ENCODE data around the gene OST4.

The OST4 gene

DNA sequence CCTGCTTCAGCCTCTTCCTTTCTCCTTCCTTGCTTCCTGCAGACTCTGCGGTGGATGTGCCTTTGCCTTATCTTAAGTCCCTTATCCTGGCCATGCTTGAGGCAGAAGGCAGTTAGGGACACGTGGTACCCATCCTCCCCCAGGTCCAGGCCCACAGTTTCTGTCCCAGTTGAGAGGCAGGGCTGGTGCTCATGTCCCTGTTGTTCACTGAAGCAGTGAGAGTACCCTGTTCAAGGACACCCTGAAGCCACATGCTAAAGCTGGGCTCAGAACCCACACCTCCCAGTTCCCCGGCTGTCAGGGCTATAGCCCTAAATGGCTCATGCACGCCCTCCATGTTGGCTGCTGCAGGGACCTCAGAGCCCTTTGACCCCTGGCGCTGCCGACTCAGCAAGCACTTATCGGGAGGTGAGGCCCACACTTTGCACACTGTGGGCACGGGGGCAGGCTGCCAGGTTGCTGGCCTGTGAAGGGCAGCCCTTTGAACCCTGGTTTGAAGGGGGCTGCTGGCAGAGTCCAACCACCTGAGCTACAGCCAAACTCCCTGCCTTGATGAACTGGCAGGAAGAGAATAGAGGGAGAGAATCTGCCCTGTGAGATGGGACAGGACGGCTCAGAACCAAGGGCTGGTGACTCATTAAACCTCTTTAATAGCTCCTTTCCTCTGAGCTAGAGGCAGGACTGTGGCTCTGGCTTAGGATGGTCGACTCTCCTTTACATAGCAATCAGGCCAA lies 21.4 kb upstream of the OST4 start:
- no peak for DNase-seq

DNA sequence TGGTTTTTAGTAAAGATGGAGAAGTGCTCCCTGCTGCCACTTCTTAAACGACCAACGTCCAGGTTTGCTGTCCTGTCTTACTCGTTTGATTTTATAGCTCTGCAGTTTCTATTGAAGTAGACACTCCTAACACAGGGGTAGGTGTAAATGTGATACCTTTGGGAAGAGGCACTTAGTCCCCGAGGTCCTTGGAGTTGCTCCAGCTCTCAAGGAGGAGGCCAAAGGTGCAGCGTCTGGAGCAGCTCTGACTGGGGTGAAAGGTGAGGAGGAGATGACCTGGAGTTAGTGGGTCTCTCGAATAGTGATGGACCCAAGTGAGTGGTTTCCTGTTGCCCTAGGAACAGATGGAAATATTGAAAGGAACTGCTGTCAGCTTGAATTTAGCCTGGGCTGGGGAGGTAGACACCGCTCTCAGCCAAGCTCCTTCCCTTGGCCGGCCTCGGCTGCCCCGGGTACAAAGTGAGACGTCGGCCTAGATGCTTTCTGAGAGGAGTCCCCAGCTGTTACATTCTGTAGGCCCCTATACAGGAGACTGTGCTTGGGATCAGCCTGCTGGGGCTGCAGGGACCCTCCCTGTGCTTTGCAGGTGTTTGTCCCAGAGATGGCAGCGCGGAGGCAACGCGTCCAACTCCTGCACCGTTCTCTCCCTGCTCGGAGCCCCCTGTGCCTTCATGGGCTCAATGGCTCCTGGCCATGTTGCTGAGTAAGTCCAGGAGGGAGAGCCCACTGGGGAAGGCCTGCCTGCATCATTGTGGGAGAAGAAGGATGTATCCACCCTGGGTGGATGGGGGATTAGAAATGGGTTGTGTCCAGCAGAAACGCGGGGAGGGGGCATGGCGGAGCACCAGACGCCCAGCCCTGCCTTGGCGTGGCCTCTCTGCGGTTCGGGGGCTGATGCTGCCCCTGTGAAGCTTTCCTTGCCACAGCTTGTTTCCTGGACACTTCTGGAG lies 20.6 kb upstream of the OST4 start:
- DNase-seq, result no peak

GRCh38 chr2:27089111-27089954 lies 17.9 kb upstream of the OST4 start:
- no peak for DNase-seq

DNA sequence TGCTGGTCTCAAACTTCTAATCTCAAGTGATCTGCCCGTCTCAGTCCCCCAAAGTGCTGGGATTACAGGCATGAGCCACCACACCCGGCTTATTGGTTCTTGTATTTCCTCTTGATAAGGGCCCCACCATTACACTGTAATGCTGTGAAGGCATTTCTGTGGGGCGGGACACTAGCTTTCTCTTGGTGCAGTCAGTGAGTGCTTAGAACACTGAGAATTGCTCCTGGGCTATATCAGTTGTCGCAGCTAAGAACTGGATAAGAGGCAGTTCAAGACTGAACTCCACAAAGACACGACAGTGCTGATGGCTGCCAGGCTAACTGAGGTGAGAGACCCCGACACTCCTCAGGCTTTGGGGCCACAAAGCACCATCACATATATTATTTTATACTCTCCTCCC lies 17.2 kb upstream of the OST4 start:
- no peak for DNase-seq

- no peak for DNase-seq
These were observed 16.5 kb upstream of the OST4 start for GRCh38 chr2:27087823-27088410.

DNA sequence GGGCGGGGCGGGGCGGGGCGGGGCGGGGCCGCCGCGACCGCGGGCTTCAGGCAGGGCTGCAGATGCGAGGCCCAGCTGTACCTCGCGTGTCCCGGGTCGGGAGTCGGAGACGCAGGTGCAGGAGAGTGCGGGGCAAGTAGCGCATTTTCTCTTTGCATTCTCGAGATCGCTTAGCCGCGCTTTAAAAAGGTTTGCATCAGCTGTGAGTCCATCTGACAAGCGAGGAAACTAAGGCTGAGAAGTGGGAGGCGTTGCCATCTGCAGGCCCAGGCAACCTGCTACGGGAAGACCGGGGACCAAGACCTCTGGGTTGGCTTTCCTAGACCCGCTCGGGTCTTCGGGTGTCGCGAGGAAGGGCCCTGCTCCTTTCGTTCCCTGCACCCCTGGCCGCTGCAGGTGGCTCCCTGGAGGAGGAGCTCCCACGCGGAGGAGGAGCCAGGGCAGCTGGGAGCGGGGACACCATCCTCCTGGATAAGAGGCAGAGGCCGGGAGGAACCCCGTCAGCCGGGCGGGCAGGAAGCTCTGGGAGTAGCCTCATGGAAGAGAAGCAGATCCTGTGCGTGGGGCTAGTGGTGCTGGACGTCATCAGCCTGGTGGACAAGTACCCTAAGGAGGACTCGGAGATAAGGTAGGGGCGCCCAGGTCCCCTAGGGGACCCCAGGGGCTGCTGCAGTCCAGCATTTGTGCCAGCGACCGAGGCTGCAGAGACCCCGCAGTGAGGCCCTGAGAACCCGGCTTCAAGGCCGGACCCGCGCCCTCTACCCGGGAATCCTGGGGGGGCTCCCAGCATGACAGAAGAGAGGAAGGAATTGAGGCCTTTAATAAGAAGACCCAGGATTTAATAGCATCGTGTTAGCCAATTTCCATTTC lies 15.5 kb upstream of the OST4 start, which contains the start of gene KHK:
Gene KHK (plus strand): TSS at position 49 of the 870 bp plus-strand sequence. CDS start 488 bp downstream, at position 537.
- no peak for DNase-seq

DNA sequence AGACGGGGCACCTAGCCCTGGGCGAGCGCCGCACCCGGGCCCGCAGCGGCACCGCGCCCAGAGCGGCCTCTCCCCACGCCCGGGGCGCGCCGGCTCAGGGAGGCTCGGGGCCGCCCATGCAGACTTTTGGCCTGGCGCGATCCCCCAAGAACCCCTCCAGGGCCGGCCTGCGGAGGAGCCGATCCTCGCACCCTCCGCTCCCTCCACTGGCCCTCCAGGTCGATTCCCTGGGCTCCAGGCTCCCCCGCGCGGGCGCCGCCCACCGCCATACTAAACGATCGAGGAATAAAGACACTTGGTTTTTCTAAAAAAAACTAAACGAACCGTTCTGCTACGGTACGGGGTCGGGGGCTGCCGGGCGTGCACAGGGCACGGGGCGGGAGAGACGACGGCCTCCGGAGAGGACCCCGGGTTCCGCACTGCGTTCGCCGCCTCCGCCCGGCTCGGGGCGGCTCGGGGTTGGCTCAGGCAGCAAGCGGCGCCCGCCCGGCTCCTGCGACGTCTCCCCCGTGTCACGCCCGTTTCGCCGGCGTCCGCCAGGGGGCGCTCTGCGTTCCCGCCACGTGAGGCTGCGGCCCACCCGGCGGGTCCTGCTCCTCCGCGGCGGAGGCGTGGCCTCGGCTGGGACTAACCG lies 14.8 kb upstream of the OST4 start:
- peak; percentile 94 for DNase-seq

DNA sequence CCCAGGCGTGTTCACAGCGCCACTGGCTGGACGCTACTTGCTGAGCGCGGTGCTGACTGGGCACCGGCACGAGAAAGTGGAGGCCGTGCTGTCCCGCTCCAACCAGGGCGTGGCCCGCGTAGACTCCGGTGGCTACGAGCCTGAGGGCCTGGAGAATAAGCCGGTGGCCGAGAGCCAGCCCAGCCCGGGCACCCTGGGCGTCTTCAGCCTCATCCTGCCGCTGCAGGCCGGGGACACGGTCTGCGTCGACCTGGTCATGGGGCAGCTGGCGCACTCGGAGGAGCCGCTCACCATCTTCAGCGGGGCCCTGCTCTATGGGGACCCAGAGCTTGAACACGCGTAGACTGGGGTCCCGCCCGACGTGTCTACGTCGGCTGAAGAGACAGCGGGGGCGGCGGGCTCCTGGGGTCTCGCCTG lies 14.2 kb upstream of the OST4 start:
- peak; percentile 16 for DNase-seq

DNA sequence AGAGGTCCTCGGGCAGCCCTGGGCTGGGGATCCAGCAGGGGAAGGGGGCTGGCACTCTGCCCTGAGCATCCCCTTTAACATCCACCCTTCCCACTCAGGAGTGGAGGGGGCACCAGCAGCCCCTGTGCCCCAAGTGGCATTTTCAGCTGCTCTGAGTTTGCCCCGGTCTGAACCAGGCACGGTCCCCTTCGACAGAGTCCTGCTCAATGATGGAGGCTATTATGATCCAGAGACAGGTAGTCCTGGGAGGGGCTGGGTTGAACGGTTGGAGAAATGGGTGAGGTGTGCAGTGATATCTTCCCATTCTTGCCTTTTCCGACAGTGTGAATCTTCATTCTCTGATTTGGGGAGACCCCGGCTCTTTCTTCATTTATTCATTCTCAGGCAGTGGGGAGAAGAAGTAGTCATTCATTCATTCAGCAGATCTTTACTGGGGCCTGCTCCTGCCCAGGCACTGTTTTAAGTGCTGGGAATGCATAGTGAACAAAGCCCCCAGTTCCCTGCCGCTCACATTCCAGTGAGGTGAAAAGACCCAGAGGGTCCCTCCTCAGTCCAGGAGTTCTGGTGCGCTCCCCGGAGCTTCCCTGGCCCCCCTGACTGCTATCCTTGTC lies 13.7 kb upstream of the OST4 start:
- DNase-seq, result no peak

GRCh38 chr2:27084297-27085061 lies 13.0 kb upstream of the OST4 start:
- DNase-seq, result no peak

DNA sequence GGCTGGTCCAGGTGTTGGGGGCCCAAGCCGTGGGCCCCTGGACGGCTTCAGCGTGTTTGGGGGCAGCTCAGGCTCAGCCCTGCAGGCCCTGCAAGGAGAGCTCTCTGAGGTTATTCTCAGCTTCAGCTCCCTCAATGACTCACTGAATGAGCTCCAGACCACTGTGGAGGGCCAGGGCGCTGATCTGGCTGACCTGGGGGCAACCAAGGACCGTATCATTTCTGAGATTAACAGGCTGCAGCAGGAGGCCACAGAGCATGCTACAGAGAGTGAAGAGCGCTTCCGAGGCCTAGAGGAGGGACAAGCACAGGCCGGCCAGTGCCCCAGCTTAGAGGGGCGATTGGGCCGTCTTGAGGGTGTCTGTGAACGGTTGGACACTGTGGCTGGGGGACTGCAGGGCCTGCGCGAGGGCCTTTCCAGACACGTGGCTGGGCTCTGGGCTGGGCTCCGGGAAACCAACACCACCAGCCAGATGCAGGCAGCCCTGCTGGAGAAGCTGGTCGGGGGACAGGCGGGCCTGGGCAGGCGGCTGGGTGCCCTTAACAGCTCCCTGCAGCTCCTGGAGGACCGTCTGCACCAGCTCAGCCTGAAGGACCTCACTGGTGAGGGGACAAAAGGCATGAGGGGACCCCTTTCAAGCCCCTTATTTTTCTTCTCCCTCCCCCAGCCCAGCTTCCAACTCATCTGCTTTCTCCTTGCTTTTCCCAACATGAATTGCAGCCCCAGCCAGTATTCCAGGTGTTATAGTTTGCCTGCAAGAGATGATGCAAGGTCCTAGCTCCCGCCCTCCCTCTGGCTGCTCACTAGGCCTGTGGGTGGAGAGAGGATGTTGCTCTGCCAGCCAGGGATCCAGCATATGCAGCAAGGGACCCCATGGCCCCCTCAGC lies 12.2 kb upstream of the OST4 start:
- no peak for DNase-seq

DNA sequence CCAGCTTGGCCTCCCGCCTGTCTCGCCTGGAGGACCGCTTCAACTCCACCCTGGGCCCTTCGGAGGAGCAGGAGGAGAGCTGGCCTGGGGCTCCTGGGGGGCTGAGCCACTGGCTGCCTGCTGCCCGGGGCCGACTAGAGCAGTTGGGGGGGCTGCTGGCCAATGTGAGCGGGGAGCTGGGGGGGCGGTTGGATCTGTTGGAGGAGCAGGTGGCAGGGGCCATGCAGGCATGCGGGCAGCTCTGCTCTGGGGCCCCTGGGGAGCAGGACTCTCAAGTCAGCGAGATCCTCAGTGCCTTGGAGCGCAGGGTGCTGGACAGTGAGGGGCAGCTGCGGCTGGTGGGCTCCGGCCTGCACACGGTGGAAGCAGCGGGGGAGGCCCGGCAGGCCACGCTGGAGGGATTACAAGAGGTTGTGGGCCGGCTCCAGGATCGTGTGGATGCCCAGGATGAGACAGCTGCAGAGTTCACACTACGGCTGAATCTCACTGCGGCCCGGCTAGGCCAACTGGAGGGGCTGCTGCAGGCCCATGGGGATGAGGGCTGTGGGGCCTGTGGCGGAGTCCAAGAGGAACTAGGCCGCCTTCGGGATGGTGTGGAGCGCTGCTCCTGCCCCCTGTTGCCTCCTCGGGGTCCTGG lies 11.4 kb upstream of the OST4 start:
- DNase-seq, result no peak

- DNase-seq, result no peak
These were observed 10.7 kb upstream of the OST4 start for GRCh38 chr2:27081984-27082772.

DNA sequence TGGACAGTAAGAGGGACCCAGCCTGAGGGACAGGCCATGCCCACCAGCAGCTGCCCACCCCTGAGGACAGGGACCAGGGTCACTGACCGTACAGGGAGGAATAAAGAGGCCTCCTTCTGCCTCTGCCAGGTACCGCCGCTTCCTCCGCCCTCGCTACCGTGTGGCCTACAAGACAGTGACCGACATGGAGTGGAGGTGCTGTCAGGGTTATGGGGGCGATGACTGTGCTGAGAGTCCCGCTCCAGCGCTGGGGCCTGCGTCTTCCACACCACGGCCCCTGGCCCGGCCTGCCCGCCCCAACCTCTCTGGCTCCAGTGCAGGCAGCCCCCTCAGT lies 9.1 kb upstream of the OST4 start:
- no peak for DNase-seq

DNA sequence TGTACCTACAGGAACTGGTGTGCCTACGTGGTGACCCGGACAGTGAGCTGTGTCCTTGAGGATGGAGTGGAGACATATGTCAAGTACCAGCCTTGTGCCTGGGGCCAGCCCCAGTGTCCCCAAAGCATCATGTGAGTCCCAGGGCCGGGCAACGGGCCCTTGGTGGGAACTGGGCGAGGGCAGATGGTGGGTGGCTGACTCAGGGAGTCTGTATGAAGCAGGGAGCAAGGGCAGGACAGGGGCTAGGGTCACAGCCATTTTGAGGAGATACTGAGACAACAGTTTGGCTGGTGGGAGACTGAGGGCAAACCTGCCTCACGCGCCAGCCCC lies 8.7 kb upstream of the OST4 start:
- no peak for DNase-seq

- DNase-seq, result no peak
These were observed 8.0 kb upstream of the OST4 start for GRCh38 chr2:27079233-27080139.

Data from NCI-H2227 treated with DMSO at 0.1 percent for 48 hours (cell line).